ENCODE data around the gene CD74.

The CD74 gene

GRCh38 chr5:150409638-150410523 lies 2.8 kb downstream of the CD74 start:
- peak; percentile 40 for DNase-seq

GRCh38 chr5:150408231-150408943 lies 4.3 kb downstream of the CD74 start:
- no peak for DNase-seq

- DNase-seq, result no peak
These were observed 5.5 kb downstream of the CD74 start for GRCh38 chr5:150407096-150407720.

- DNase-seq, result no peak
These were observed 6.0 kb downstream of the CD74 start for GRCh38 chr5:150406723-150407095.

GRCh38 chr5:150406103-150406722 lies 6.5 kb downstream of the CD74 start:
- no peak for DNase-seq

GRCh38 chr5:150404941-150405816 lies 7.5 kb downstream of the CD74 start:
- no peak for DNase-seq

GRCh38 chr5:150404535-150404934 lies 8.2 kb downstream of the CD74 start:
- DNase-seq, result no peak

GRCh38 chr5:150404121-150404520 lies 8.6 kb downstream of the CD74 start:
- DNase-seq, result no peak

GRCh38 chr5:150402901-150403342 lies 9.8 kb downstream of the CD74 start:
- DNase-seq, result no peak

- DNase-seq, result no peak
These were observed 10.4 kb downstream of the CD74 start for GRCh38 chr5:150402229-150402773.

GRCh38 chr5:150401376-150402228 lies 11.1 kb downstream of the CD74 start:
- no peak for DNase-seq

GRCh38 chr5:150401076-150401375 lies 11.7 kb downstream of the CD74 start:
- no peak for DNase-seq

GRCh38 chr5:150400316-150401075 lies 12.2 kb downstream of the CD74 start:
- no peak for DNase-seq

- no peak for DNase-seq
These were observed 13.0 kb downstream of the CD74 start for GRCh38 chr5:150399524-150400211.

GRCh38 chr5:150398722-150399523 lies 13.8 kb downstream of the CD74 start:
- no peak for DNase-seq

GRCh38 chr5:150397782-150398721 lies 14.7 kb downstream of the CD74 start:
- DNase-seq, result no peak

- no peak for DNase-seq
These were observed 15.4 kb downstream of the CD74 start for GRCh38 chr5:150397146-150397781.

All from NCI-H510A (cell line).